Type B pancreatic cell (in vitro differentiated cells): Measurements from ENCODE around the gene SLC38A2. TPM values are rescaled to one million over a fixed set of nuclear protein-coding genes. Genes with fewer than 3 reads are reported as not detected.

Experiments used
- DNase-seq: peaks from one replicate; pipeline ENCODE4 v3.0.0; 2021; ENCODE audit warnings: mixed read lengths; ENCODE audit not compliant: unreplicated experiment; ENCODE audit errors: extremely low spot score
- H3K27ac Mint-ChIP-seq: 2 replicates; pipeline ENCODE4 v1.8.0; 2021; ENCODE audit warnings: mild to moderate bottlenecking, mixed read lengths
- H3K27me3 Mint-ChIP-seq: 2 replicates; pipeline ENCODE4 v1.8.0; 2021; ENCODE audit warnings: mixed read lengths
- H3K36me3 Mint-ChIP-seq: 2 replicates; pipeline ENCODE4 v1.8.0; 2021; ENCODE audit warnings: mixed read lengths
- H3K4me1 Mint-ChIP-seq: one replicate; pipeline ENCODE4 v1.8.0; 2021; ENCODE audit warnings: mixed read lengths; ENCODE audit not compliant: unreplicated experiment
- H3K4me3 Mint-ChIP-seq: 2 replicates; pipeline ENCODE4 v1.8.0; 2021; ENCODE audit warnings: mild to moderate bottlenecking, mixed read lengths
- H3K9me3 Mint-ChIP-seq: 2 replicates; pipeline ENCODE4 v1.8.0; 2021; ENCODE audit warnings: mixed read lengths
- total RNA-seq: library from RNA; stranded (reverse); gene quantifications from 2 replicates; pipeline ENCODE4 v1.2.1, GENCODE V29; 2021; ENCODE audit warnings: low replicate concordance
- TF ChIP-seq, protein P1 (sequence below): fragments of 200-600 bp; sonication (generic); conservative IDR thresholded peaks from 2 replicates; pipeline ENCODE4 v1.5.0; 2021; ENCODE audit warnings: antibody characterized with exemption, mild to moderate bottlenecking

SLC38A2 gene
- total RNA-seq, 1 donor from 2014 or later = 204 TPM

DNA sequence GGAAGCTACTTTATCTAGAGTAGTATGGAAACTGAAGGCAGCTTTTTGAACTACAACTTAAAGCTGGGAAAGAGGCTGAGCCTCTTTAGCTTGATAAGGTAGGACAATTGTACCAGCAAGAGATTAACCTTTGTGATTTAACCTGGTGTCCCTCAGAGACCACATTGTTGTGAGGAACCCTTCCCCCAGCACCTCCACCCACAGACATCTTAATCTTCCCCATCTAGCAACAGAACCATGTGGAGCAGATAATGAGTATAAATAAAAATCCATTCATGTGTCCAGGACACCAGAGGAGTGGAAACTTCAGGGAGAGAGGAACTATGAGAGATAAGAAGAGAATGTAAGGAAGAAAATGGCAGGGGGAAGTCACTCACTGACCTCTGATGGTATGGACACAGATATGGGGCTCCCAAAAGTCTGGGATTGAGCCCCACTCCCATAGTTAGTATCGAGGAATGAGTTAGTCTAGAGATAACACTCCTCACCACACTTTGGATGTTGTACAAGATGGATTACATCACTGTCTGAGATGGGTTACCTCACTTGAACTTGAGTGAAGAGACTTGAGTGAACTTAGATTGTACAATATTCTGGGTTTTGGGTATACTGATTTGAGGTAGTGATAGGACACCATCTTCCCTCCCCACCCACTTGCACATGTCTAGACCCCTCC, 33.9 kb upstream of the SLC38A2 start:
- Mint-ChIP-seq H3K4me1 (peaks cover 17% of the 10 kb centered on the region), H3K4me3 (no peak overlapping the region), H3K27me3 (no peaks in the 10 kb centered on the region), H3K27ac (no peak overlapping the region), H3K36me3 (no peaks in the 10 kb centered on the region), H3K9me3 (peaks cover 1% of the 10 kb centered on the region)
- TF ChIP-seq, protein P1, sequence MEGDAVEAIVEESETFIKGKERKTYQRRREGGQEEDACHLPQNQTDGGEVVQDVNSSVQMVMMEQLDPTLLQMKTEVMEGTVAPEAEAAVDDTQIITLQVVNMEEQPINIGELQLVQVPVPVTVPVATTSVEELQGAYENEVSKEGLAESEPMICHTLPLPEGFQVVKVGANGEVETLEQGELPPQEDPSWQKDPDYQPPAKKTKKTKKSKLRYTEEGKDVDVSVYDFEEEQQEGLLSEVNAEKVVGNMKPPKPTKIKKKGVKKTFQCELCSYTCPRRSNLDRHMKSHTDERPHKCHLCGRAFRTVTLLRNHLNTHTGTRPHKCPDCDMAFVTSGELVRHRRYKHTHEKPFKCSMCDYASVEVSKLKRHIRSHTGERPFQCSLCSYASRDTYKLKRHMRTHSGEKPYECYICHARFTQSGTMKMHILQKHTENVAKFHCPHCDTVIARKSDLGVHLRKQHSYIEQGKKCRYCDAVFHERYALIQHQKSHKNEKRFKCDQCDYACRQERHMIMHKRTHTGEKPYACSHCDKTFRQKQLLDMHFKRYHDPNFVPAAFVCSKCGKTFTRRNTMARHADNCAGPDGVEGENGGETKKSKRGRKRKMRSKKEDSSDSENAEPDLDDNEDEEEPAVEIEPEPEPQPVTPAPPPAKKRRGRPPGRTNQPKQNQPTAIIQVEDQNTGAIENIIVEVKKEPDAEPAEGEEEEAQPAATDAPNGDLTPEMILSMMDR = no peak
- DNase-seq = no peak

DNA sequence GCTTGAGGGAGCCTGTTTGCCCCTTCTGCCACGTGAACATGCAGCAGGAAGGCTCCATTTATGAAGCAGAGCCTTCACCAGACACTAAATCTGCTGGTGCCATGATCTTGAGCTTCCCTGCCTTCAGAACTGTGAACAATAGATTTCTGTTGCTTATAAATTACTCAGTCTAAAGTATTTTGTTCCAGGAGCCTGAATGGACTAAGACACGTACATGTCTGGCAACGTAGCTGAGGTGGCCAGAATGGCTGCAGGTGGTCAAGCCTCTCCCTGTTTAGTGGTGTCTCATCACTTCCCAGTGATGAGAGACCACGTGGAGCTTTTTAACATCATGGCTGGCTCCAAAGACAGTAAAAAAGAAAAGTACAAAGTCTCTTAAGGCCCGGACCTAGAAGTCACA, 32.2 kb upstream of the SLC38A2 start:
- peaks cover 19% of the 10 kb centered on the region for H3K4me1 Mint-ChIP-seq
- DNase-seq = no peak

GRCh38 chr12:46404225-46404631, 31.7 kb upstream of the SLC38A2 start:
- no peak for DNase-seq
- TF ChIP-seq, protein P1 = no peak
- Mint-ChIP-seq H3K9me3 (no peaks in the 10 kb centered on the region), H3K4me1 (peaks cover 19% of the 10 kb centered on the region), H3K36me3 (no peaks in the 10 kb centered on the region), H3K27ac (no peak overlapping the region), H3K27me3 (no peaks in the 10 kb centered on the region), H3K4me3 (no peak overlapping the region)

More for the DNA sequence above, 32.2 kb upstream of the SLC38A2 start:
- no peaks in the 10 kb centered on the region for H3K9me3 Mint-ChIP-seq
- H3K27me3 Mint-ChIP-seq = no peaks in the 10 kb centered on the region
- TF ChIP-seq, protein P1 = no peak
- H3K36me3 Mint-ChIP-seq = no peaks in the 10 kb centered on the region
- no peak overlapping the region for H3K27ac Mint-ChIP-seq
- no peak overlapping the region for H3K4me3 Mint-ChIP-seq

GRCh38 chr12:46403719-46404070, 31.1 kb upstream of the SLC38A2 start:
- H3K27ac Mint-ChIP-seq = no peak overlapping the region
- H3K4me1 Mint-ChIP-seq = peaks cover 19% of the 10 kb centered on the region
- no peaks in the 10 kb centered on the region for H3K9me3 Mint-ChIP-seq
- no peaks in the 10 kb centered on the region for H3K27me3 Mint-ChIP-seq
- no peak overlapping the region for H3K4me3 Mint-ChIP-seq
- DNase-seq = no peak
- H3K36me3 Mint-ChIP-seq = no peaks in the 10 kb centered on the region
- TF ChIP-seq, protein P1 = no peak

DNA sequence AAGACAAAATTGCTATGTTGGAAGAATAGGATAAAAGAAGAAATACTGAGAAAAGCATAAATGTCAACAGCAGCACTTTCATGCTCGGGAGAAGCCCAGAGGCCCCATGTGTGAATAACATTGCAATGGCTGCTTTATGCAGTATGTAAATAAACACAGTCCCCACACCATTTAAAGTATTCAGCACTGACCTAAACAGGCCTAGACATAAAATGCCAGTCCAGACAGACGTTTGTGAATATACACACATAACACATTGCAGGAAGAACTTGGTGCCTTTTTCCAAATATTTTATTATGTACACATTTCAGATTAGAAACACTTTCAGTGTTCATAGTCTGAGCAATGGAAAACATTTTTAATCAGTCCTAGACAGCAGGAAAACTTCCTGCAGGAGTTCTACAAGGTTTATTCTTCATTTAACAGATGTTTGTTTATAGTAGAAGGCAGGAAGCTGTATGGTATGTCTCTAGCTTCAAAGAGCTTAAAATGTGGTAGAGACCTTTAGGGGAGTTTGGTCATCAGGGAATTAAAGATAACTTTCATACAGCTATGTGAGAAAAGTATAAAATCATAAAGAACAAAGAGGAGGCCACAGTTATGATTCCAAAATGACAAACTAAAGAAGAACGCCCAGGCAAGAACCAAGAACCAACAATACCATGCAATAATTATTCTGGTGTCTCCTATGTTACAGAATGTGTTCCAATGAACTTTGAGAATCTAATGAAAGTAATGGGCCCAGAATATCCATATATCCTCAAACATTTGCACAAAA, 30.6 kb upstream of the SLC38A2 start:
- no peaks in the 10 kb centered on the region for H3K36me3 Mint-ChIP-seq
- no peak overlapping the region for H3K4me3 Mint-ChIP-seq
- H3K27me3 Mint-ChIP-seq = no peaks in the 10 kb centered on the region
- peaks cover 19% of the 10 kb centered on the region for H3K4me1 Mint-ChIP-seq
- H3K9me3 Mint-ChIP-seq = no peaks in the 10 kb centered on the region
- H3K27ac Mint-ChIP-seq = no peak overlapping the region
- DNase-seq = no peak
- TF ChIP-seq, protein P1 = no peak
